ENCODE measurements around the gene ENOPH1. TPM values are rescaled to one million over a fixed set of nuclear protein-coding genes. Genes with fewer than 3 reads are reported as not detected.
A peak's percentile ranks its signal among the peaks of the same experiment; 100 is the strongest.

ENOPH1 gene
- total RNA-seq, 1 experiment from 2014 or later, result 22.3 TPM

DNA sequence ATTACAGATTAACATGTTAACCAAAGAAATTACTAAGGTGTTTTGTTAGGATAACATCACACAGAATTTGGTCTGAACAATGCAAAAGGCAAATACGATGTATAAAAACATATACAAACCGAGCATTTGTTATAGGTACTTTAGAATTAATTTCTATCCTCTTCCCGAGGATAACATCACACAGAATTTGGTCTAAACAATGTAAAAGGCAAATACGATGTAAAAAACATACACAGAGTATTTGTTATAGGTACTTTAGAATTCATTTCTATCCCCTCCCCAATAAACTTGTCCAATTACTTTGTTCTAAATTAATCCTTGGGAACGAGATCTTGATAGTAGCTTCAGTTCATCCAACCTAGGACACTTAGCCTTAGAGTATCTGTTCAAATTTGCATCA lies 7.8 kb upstream of the ENOPH1 start:
- peaks cover 55% of the 10 kb centered on the region for H4K20me1 ChIP-seq (ENCODE audit: insufficient read depth)
- ChIA-PET POLR2A (ENCODE audit: unreplicated experiment) (no interaction called here), CTCF (no interaction called here)
- TF ChIP-seq EZH2 (IDR thresholded peaks at IDR 0.05; ENCODE audit: low read depth), result no peak
- peaks cover 38% of the 10 kb centered on the region for H3K79me2 ChIP-seq (ENCODE audit: low read depth)
- H3K9me3 ChIP-seq (ENCODE audit: insufficient read depth, low read depth), result no peaks in the 10 kb centered on the region
- H2AFZ ChIP-seq, result no peak overlapping the region
- BruUV-seq (replicated peaks), result no TSS peak
- peaks cover 41% of the 10 kb centered on the region for H3K4me1 ChIP-seq (replicated peaks; ENCODE audit: insufficient read depth)
- H3K27ac ChIP-seq, result no peak overlapping the region
- no peaks in the 10 kb centered on the region for H3K9me2 ChIP-seq (ENCODE audit: insufficient read depth)
- peaks cover 63% of the 10 kb centered on the region for H3F3A ChIP-seq (ENCODE audit: insufficient read depth, low read depth)
- no peaks in the 10 kb centered on the region for H3K27me3 ChIP-seq (ENCODE audit: insufficient read depth, low read depth)
- DNase-seq, result no peak
- intact Hi-C loops (cut with micrococcal nuclease; ENCODE audit: unreplicated experiment), result no loop called here
- H3K4me2 ChIP-seq, result no peak overlapping the region
- peaks cover 37% of the 10 kb centered on the region for H3K36me3 ChIP-seq (ENCODE audit: low read depth)
- no peak overlapping the region for H3K4me3 ChIP-seq

DNA sequence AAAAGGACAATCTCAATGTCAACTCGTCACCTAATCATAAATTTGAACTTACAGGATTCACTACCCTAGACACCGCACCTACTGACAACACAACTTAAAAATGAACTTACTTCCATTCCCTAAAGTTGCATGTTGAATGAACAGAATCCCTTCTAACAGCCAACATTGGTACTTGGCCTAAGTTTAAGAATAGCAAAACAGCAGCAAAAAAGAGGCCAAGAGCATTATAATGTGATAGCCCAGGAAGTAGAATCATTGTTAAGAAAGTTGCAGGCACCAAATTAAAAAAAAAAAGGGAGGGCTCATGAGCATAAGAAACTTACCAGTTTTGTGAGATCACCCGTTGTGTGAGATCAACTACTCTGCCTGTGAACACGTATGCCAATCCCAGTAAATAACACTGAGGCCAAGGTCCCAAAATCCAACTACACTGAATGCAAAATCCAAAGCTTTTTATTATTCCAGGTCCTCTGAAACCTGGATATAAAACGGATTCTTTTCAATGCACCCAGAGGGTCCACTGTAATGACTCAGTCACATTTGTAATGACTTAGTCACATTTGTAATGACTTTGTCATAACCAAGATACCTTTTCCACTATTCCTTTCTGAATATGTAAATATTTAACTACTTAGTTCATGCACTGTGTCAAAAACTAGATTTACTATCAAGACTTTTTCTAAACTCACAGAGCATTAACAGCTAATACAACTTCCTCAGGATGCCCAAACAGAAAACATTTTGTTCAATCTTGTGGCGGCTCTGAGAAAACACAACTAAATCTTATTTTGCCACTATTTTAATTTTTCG lies 6.9 kb upstream of the ENOPH1 start:
- no TSS peak for BruUV-seq (replicated peaks)
- DNase-seq, result peak in 1 of 2 experiments; percentile 49
- Histone ChIP-seq H3K4me2 (peak overlapping the region; percentile 23; the same call in 1 of the 2 replicates), H3K36me3 (ENCODE audit: low read depth) (peaks cover 46% of the 10 kb centered on the region), H2AFZ (no peak overlapping the region), H3K4me3 (no peak overlapping the region), H3K27me3 (ENCODE audit: insufficient read depth, low read depth) (no peaks in the 10 kb centered on the region), H3K4me1 (replicated peaks; ENCODE audit: insufficient read depth) (peaks cover 43% of the 10 kb centered on the region), H3F3A (ENCODE audit: insufficient read depth, low read depth) (peaks cover 67% of the 10 kb centered on the region), H3K9me3 (ENCODE audit: insufficient read depth, low read depth) (no peaks in the 10 kb centered on the region), H4K20me1 (ENCODE audit: insufficient read depth) (peaks cover 63% of the 10 kb centered on the region), H3K27ac (0 out of 2 replicates have a peak overlapping the region, but pooled peaks have one; percentile 29), H3K9me2 (ENCODE audit: insufficient read depth) (no peaks in the 10 kb centered on the region), H3K79me2 (ENCODE audit: low read depth) (peaks cover 46% of the 10 kb centered on the region)
- ChIA-PET POLR2A (ENCODE audit: unreplicated experiment) (no interaction called here), CTCF (no interaction called here)
- intact Hi-C loops (cut with micrococcal nuclease; ENCODE audit: unreplicated experiment), result no loop called here
- TF ChIP-seq CTCF (conservative IDR thresholded peaks at IDR 0.05), result no peak
- TF ChIP-seq EZH2 (IDR thresholded peaks at IDR 0.05; ENCODE audit: low read depth), result no peak

DNA sequence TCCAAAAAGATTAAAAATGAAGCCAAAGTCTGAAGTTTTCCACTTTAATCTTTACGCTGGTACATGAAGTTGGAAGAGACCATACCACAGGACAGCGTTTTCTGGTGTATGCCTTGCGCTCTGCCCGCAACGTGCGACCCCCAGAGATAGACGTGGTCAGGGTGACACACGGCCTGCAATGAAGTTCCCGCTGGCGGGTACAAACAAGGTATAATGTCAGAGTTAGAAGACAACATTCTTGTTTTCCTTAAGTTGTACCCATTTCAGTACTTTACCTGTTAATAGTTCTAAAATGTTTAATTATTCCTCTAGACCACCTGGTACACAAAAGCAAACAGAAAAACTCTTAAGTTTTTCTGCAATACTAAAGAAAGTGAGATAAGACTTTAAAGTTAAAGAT lies 4.9 kb upstream of the ENOPH1 start:
- H4K20me1 ChIP-seq (ENCODE audit: insufficient read depth), result peaks cover 66% of the 10 kb centered on the region
- peak overlapping the region; percentile 8; the same call in 1 of the 2 replicates for H3K4me3 ChIP-seq
- no peak overlapping the region for H2AFZ ChIP-seq

More for the DNA sequence above, 4.9 kb upstream of the ENOPH1 start:
- no peak for DNase-seq
- H3K9me3 ChIP-seq (ENCODE audit: insufficient read depth, low read depth), result no peaks in the 10 kb centered on the region
- no peak overlapping the region for H3K27ac ChIP-seq
- 0 out of 2 replicates have a peak overlapping the region, but pooled peaks have one; percentile 98 for H3K4me2 ChIP-seq
- H3K79me2 ChIP-seq (ENCODE audit: low read depth), result peaks cover 54% of the 10 kb centered on the region
- CTCF ChIA-PET, result no interaction called here
- no peaks in the 10 kb centered on the region for H3K9me2 ChIP-seq (ENCODE audit: insufficient read depth)
- BruUV-seq (replicated peaks), result no TSS peak
- H3K4me1 ChIP-seq (replicated peaks; ENCODE audit: insufficient read depth), result peaks cover 43% of the 10 kb centered on the region
- H3K36me3 ChIP-seq (ENCODE audit: low read depth), result peaks cover 47% of the 10 kb centered on the region
- TF ChIP-seq CTCF (conservative IDR thresholded peaks at IDR 0.05) (no peak), EZH2 (IDR thresholded peaks at IDR 0.05; ENCODE audit: low read depth) (no peak)
- intact Hi-C loops (cut with micrococcal nuclease; ENCODE audit: unreplicated experiment), result no loop called here
- POLR2A ChIA-PET (ENCODE audit: unreplicated experiment), result no interaction called here
- peaks cover 67% of the 10 kb centered on the region for H3F3A ChIP-seq (ENCODE audit: insufficient read depth, low read depth)
- H3K27me3 ChIP-seq (ENCODE audit: insufficient read depth, low read depth), result no peaks in the 10 kb centered on the region
